ENCODE results near the gene ZXDC.

DNA sequence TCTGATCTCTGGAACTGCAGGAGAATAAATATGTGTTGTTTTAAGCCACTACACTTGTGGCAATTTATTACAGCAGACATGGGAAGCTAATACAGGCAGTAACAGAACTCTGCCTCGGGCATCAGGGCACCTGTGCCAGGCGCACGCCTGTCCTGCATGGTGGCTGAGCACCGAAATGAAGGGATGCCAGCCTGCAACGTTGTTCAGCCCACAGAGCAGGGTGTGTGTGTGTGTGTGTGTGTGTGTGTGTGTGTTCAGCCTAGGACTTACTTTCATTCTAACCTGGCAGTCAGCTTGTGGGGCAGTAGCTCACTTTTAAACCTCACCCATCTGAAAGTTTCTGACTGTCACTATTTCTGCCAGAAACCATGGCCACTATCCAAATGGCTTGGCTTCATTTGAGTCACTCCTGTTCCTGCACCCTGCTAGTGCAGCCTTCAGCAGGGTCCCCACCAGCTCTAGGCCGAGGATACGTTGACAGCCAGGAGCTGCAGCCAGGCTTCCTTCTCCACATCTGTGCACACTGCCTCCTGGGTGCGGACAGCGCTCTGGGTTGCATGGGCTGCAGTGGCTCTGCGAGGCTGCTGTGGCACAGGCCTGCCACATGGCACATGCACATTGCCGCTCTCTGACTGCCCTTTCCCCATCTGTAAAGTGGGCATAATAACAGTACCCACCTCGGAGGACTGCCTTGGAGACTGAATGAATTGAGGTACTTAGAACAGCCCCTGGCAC lies 37.4 kb upstream of the ZXDC start:
- TF ChIP-seq, protein P1, sequence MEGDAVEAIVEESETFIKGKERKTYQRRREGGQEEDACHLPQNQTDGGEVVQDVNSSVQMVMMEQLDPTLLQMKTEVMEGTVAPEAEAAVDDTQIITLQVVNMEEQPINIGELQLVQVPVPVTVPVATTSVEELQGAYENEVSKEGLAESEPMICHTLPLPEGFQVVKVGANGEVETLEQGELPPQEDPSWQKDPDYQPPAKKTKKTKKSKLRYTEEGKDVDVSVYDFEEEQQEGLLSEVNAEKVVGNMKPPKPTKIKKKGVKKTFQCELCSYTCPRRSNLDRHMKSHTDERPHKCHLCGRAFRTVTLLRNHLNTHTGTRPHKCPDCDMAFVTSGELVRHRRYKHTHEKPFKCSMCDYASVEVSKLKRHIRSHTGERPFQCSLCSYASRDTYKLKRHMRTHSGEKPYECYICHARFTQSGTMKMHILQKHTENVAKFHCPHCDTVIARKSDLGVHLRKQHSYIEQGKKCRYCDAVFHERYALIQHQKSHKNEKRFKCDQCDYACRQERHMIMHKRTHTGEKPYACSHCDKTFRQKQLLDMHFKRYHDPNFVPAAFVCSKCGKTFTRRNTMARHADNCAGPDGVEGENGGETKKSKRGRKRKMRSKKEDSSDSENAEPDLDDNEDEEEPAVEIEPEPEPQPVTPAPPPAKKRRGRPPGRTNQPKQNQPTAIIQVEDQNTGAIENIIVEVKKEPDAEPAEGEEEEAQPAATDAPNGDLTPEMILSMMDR (conservative IDR thresholded peaks at IDR 0.05) = no peak
- no peak for TF ChIP-seq EZH2 (IDR thresholded peaks at IDR 0.05; ENCODE audit: low read depth)

Measured in PC-9 (cell line).